ENCODE data around the gene GPR55. TPM values are rescaled to one million over a fixed set of nuclear protein-coding genes. Genes with fewer than 3 reads are reported as not detected.

The GPR55 gene
- total and polyA plus RNA-seq, 9 donors: 0.04 to 0.08 TPM; not detected in 7

DNA sequence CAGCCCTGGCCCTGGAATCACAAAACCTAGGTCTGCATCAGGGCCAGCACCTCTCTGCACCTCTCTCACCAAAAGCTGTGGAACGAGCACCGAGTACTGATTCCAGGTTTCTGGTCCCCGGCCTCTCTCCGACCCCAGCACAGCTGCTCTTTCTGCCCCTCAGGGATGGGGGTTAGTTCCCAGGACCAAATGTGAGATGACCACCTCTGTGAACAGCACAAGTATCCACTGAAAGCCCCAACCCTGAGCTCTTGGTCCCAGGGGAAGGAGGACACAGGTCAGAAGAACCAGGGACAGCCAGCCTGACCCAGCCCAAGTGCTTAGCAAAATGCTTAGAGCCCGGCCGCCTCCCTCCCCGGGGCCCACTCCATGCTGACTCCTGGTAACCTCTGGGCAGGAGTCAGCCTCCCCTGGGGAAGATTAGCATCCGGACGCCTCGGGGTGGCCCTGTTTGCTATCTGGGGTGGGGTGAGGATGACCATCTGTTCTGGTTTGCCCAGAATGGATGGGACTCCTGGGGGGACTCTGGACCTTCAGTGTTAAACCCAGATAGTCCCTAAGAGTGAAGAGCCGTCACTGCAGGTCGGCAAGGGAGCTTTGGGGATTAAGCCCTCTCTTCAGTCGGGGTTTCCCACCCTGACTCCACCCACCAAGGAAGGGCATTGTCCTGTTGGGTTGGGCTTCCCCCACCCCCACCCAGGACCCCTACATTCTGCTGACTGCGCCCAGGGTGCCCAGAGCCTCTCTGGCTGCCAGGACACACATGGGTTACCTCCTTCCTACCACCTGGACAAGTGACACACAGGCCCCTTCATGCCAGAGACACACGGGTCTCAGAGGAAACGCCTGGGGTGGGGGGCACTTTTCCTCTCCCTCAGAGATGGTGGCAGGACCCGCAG, 9.4 kb upstream of the GPR55 start:
- peaks cover 15% of the 10 kb centered on the region for H3K4me1 ChIP-seq (ENCODE audit: control insufficient read depth, insufficient read depth, low read length)
- H3K4me3 ChIP-seq (ENCODE audit: low read length): no peak overlapping the region
- H3K27me3 ChIP-seq (ENCODE audit: control insufficient read depth, insufficient read depth, low read length): peaks cover 7% of the 10 kb centered on the region
- H3K9me3 ChIP-seq (replicated peaks; ENCODE audit: control insufficient read depth, low read depth, low read length): peaks cover 2% of the 10 kb centered on the region
- H3K36me3 ChIP-seq (ENCODE audit: control insufficient read depth, insufficient read depth, low read length): no peaks in the 10 kb centered on the region
- no peak for DNase-seq
- H3K27ac ChIP-seq (ENCODE audit: low read length): no peak overlapping the region
- 63% methylated on average over 14 of the region's 17 CpGs for WGBS (ENCODE audit: insufficient coverage)

DNA sequence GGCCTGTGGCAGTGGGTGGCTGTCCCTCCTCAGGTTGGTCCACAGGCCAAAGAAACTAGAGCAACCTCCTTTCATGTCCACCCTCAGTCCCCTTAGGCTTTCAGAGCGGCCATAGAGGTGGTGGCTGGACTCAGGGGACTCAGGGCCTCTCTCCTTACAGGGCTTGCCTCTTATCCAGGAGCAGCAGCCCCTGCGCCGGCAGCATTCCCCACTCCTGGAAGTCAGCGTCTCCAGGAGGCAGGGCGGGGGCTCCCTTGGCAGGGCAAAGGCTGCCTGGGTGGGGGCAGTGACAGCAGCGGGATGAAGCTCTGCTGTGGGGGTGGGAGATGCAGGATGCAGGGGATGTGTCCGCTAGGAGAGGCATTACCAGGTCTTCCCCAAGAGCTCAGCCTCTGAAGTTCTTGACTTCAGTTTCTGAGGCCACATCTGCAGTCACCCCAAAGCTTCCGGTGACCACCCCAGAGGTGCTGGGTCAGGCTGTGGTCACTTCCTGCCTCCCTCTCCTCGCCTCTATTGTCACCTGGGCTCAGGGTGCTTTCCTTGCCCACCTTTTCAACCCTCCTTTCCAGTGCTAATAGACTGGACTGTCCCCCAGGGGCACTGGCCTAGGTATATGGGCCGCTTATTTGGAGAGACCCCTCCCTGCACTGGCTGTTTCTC, 8.6 kb upstream of the GPR55 start:
- peaks cover 15% of the 10 kb centered on the region for H3K4me1 ChIP-seq (ENCODE audit: control insufficient read depth, insufficient read depth, low read length)
- H3K4me3 ChIP-seq (ENCODE audit: low read length): no peak overlapping the region
- peaks cover 7% of the 10 kb centered on the region for H3K27me3 ChIP-seq (ENCODE audit: control insufficient read depth, insufficient read depth, low read length)
- H3K27ac ChIP-seq (ENCODE audit: low read length): no peak overlapping the region
- peaks cover 2% of the 10 kb centered on the region for H3K9me3 ChIP-seq (replicated peaks; ENCODE audit: control insufficient read depth, low read depth, low read length)
- no peaks in the 10 kb centered on the region for H3K36me3 ChIP-seq (ENCODE audit: control insufficient read depth, insufficient read depth, low read length)
- 61% methylated on average over 3 of the region's 10 CpGs for WGBS (ENCODE audit: insufficient coverage)
- DNase-seq: no peak

DNA sequence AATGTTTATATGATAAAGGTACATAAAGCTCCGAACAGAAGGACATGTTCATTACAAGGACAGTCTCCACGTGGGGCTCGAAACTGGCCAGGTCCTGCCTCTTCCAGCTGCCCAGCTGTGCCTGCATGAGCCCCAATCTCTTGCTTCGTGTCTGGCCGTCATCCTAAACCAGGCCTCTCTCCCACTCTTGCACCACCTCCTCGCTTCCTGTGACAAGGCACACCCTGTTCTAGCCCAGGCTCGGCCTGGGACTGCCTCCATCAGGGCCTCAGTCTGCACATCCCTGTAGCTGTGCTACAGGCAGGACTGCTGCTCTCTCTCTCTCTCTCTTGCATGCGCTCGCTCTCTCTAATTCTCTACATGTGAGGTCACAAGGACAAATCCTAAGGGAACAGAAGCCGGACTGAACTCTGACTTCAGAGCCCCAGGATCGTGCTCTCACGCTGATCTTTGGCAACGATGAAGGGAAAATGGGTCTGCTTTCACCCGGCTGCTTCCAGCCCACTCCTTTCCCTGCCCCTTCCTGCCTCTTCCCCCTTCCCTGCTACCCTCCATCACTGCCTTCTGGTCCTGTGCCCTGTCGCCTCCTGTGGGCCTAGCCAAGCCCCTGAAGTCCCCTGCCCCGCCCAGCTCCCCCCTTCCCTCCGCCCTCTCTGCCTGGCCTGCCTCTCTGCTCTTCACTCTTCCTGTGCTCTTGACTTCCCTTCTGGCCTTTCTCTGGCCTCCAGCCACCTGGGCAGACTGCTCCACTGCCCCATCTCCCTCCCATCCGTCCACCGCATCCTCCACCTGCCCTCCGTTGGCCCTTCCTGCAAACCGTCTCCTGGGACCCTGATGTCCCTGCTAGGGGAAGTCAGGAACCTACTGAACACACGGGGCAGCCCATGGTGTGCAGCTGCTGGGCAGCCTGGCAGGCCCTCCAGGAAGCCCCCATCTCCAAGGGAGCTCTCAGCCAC, 7.8 kb upstream of the GPR55 start:
- Histone ChIP-seq H3K4me3 (ENCODE audit: low read length) (no peak overlapping the region), H3K27me3 (ENCODE audit: control insufficient read depth, insufficient read depth, low read length) (peaks cover 7% of the 10 kb centered on the region)

DNA sequence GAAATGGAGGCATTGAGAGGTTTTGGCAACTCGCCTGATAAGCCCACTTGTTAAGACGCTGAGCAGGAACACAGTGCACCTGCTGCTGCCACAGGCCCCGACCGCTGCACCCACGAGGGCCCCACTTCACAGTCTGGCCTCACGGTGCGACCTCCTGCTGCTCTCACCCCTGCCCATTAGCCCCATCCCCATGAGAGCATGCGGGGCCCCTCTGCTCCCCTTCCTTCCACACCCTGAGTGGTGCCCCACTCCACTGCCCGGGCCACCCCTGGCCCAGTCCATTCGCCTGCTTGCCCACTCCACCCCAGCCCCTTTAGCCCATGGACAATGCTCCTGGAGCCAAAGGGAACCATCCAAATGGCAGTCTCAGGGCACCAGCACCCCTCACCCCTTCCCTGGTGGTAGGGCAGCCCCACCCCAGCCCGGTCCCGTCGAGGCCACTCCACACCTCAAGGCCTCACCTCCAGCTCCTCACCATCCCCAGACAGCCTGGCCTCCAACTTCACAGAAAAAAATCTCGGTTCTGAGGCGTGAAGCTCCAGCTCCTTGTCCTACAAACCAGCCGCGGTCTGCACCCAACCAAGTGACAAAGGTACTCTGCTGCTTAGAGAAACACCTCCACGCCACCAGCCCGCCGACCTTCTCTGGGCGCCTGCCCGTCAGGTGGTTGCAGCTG, 6.7 kb upstream of the GPR55 start:
- no peak overlapping the region for H3K27ac ChIP-seq (ENCODE audit: low read length)
- WGBS (ENCODE audit: insufficient coverage): 91% methylated on average over 17 of the region's 22 CpGs

More for the DNA sequence above, 7.8 kb upstream of the GPR55 start:
- Histone ChIP-seq H3K27ac (ENCODE audit: low read length) (no peak overlapping the region), H3K4me1 (ENCODE audit: control insufficient read depth, insufficient read depth, low read length) (peaks cover 15% of the 10 kb centered on the region), H3K9me3 (replicated peaks; ENCODE audit: control insufficient read depth, low read depth, low read length) (peaks cover 2% of the 10 kb centered on the region), H3K36me3 (ENCODE audit: control insufficient read depth, insufficient read depth, low read length) (no peaks in the 10 kb centered on the region)
- whole genome bisulfite sequencing (ENCODE audit: insufficient coverage): 26% methylated on average over 21 of the region's 22 CpGs
- peak; percentile 57 for DNase-seq

DNA sequence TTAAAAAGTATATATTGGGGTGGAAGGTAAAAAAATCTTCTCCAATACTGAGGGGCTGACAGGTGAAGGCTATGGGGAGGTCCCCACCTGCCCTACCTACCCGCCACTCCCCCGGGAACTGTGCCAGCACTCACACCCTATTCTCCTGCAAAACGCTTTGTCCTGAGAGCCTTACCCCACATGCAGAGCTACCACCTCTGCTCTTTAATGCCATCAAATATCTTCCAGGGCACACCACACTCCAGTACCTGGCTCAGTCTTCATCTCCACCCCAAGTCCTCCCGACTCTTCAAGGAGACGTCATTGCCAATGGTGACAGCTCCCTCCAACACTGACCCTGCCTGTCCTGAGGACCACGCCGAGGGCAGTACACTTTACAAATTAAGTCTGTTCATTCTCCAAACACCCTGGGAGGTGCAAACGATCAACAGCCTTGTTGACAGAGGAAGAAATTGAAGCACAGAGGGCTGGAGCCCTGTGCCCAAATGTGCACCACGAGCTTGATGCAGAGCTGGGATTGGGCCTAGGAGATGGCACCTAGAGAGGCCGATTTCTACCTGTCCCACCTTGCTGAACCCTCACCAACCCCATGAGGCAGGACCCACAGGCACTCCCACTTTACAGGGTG, 6.0 kb upstream of the GPR55 start:
- H3K9me3 ChIP-seq (replicated peaks; ENCODE audit: control insufficient read depth, low read depth, low read length): no peaks in the 10 kb centered on the region
- no peak overlapping the region for H3K4me3 ChIP-seq (ENCODE audit: low read length)
- H3K27me3 ChIP-seq (ENCODE audit: control insufficient read depth, insufficient read depth, low read length): peaks cover 7% of the 10 kb centered on the region
- no peaks in the 10 kb centered on the region for H3K36me3 ChIP-seq (ENCODE audit: control insufficient read depth, insufficient read depth, low read length)
- no peak for DNase-seq
- WGBS (ENCODE audit: insufficient coverage): 94% methylated on average over 3 of the region's 10 CpGs
- peaks cover 15% of the 10 kb centered on the region for H3K4me1 ChIP-seq (ENCODE audit: control insufficient read depth, insufficient read depth, low read length)
- no peak overlapping the region for H3K27ac ChIP-seq (ENCODE audit: low read length)

More for the DNA sequence above, 6.7 kb upstream of the GPR55 start:
- no peak overlapping the region for H3K4me3 ChIP-seq (ENCODE audit: low read length)
- no peaks in the 10 kb centered on the region for H3K36me3 ChIP-seq (ENCODE audit: control insufficient read depth, insufficient read depth, low read length)
- no peaks in the 10 kb centered on the region for H3K9me3 ChIP-seq (replicated peaks; ENCODE audit: control insufficient read depth, low read depth, low read length)
- peaks cover 7% of the 10 kb centered on the region for H3K27me3 ChIP-seq (ENCODE audit: control insufficient read depth, insufficient read depth, low read length)
- peaks cover 15% of the 10 kb centered on the region for H3K4me1 ChIP-seq (ENCODE audit: control insufficient read depth, insufficient read depth, low read length)
- no peak for DNase-seq

DNA sequence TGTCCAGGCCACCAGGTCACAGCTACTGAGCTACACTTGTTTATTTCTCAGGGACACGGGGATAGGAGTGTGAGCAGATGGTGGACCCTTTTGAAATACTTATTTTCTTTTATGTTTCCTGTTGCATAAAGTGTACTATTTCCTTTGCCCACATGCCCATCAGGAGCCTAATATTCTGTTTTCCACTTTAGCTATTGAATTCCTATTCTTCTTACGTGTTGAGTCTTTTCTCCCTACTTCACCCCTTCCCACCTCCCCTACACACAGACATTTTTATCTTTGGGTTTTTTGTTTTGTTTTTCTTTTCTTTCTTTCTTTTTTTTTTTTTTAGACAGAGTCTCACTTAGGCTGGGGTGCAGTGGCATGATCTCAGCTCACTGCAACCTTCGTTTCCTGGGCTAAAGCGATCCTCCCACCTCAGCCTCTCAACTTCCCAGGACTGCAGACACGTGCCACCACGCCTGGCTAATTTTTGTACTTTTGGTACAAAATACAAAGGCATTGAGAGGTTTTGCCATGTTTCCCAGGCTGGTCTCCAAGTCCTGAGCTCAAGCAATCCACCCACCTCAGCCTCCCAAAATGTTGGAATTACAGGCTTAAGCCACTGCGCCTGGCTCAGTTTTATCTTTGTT, 5.2 kb upstream of the GPR55 start:
- no peak for DNase-seq
- Histone ChIP-seq H3K36me3 (ENCODE audit: control insufficient read depth, insufficient read depth, low read length) (no peaks in the 10 kb centered on the region), H3K27me3 (ENCODE audit: control insufficient read depth, insufficient read depth, low read length) (peaks cover 5% of the 10 kb centered on the region), H3K4me1 (ENCODE audit: control insufficient read depth, insufficient read depth, low read length) (peaks cover 15% of the 10 kb centered on the region), H3K27ac (ENCODE audit: low read length) (no peak overlapping the region), H3K4me3 (ENCODE audit: low read length) (no peak overlapping the region), H3K9me3 (replicated peaks; ENCODE audit: control insufficient read depth, low read depth, low read length) (no peaks in the 10 kb centered on the region)
- WGBS (ENCODE audit: insufficient coverage): no CpG with 5 or more reads among the region's 7 CpGs

DNA sequence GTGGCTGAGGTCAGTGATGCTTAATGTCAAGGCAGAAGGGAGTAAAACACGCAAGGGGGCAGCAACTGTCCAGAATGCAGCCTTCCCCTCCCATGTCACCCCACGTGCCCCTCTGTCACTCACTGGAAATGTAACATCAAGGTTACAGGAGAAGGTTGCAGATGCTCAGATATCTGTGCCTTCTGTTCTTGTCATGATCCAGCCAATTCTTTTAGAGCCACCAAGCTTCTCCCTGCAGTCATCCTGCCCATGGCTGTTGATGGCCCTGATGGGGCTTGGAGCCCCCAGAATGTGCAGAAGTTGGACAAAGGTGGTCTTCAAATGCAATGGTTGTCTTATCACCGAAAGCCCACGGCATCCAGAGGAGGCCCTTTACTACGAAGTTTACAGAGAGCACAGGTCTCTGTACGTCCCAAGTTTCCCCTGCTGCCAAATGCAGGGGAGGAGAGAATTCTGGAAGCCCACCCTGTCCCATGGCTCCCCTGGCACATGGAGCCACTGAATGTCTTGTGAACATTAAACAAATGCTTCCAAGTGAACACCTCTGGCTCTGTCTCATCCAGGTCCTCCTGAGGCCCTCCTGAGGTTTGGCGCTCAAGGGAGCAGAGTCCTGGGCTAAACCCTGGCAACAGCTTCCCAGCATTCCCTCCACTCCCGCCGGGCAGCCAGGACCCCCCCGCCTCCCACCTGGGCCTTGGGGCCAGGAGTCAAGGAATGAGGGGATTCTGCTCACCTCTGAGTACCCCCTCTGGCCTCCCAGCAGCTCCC, 4.5 kb upstream of the GPR55 start:
- WGBS (ENCODE audit: insufficient coverage): 76% methylated on average over 4 of the region's 10 CpGs
- Histone ChIP-seq H3K27ac (ENCODE audit: low read length) (no peak overlapping the region), H3K4me1 (ENCODE audit: control insufficient read depth, insufficient read depth, low read length) (peaks cover 15% of the 10 kb centered on the region), H3K4me3 (ENCODE audit: low read length) (no peak overlapping the region), H3K9me3 (replicated peaks; ENCODE audit: control insufficient read depth, low read depth, low read length) (no peaks in the 10 kb centered on the region), H3K27me3 (ENCODE audit: control insufficient read depth, insufficient read depth, low read length) (peaks cover 2% of the 10 kb centered on the region), H3K36me3 (ENCODE audit: control insufficient read depth, insufficient read depth, low read length) (no peaks in the 10 kb centered on the region)
- DNase-seq: no peak

DNA sequence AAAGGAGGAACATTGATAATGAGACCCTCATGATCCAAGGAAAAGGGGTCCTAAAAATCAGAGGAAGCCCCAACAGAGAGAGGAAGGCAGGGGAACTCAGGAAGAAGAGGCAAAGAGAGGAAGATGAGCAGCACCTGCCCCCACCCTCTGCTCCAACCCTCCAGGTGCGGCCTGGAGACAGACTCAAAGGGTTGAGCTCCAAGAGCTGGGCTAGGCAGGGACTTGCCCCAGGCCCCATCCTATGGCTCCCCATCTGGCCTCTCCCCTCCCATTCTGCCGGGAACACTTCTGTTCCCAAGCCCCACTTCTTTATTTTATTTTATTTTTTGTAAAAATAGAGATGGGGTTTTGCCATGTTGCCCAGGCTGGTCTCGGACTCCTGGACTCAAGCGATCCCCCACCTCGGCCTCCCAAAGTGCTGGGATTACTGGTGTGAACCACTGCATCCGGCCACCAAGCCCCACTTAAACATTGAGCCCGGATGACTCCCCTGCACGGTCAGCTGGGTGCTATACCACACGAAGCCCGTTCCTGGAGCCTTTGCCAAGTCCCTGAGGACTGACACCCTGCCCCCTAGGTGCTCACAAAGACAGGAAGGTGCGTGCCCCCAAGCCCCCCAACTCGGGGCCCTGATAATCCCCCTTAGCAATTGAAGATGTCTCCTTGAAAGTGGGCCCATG, 3.8 kb upstream of the GPR55 start:
- WGBS (ENCODE audit: insufficient coverage): 88% methylated on average over 9 of the region's 12 CpGs
- DNase-seq: no peak
- Histone ChIP-seq H3K9me3 (replicated peaks; ENCODE audit: control insufficient read depth, low read depth, low read length) (no peaks in the 10 kb centered on the region), H3K27ac (ENCODE audit: low read length) (no peak overlapping the region), H3K36me3 (ENCODE audit: control insufficient read depth, insufficient read depth, low read length) (no peaks in the 10 kb centered on the region), H3K4me3 (ENCODE audit: low read length) (no peak overlapping the region), H3K27me3 (ENCODE audit: control insufficient read depth, insufficient read depth, low read length) (no peaks in the 10 kb centered on the region), H3K4me1 (ENCODE audit: control insufficient read depth, insufficient read depth, low read length) (peaks cover 14% of the 10 kb centered on the region)
